ENCODE data around the gene ARL3.

Gene ARL3

DNA sequence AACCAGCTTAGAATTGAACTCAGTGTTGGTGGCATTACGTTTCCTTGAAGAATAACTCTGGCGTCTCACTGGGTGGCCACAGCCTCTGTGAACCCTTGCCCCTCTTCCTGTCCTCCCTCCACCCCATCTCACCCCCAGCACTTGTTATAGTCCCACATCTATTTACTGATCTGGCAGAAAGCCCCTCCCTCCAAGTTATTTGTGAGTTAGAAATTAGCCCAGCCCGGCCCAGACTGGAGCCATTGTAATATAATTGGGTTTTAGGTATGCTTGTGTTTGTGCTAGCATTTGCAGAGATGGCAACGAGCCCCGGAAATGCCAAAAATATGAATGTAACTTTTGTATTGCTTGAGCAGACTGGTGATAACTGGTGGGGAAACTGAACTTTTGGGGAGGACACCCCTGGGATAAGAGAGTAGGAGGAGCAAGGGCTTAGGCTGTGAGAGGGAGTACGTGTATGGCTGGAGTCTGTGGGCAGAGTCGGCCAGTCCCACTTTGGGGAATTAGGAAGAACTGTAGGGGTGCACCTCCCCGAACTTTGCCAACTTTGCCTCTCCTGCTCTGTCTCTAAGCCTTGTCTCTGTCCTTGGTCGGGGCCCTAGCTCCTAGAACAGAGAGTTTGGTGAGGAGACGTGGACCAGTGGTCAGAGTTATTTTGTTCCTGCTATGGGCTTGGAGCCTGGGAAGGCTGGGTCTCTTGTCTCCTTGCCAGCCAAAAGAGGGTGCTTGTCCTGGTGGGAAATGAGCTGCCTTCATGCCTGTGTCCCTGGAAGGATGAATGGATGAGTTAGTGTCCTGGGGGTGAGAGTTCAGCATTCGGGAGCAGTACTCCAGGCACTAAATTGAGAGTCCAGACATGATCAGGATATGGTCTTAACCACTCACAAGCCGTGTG lies 89.2 kb downstream of the ARL3 start:
- no peak overlapping the region for H3K4me3 ChIP-seq (replicated peaks in 1 of 2; ENCODE audit: low read depth in 2 of 2, low read length in 2 of 2)
- TF ChIP-seq, protein P1, sequence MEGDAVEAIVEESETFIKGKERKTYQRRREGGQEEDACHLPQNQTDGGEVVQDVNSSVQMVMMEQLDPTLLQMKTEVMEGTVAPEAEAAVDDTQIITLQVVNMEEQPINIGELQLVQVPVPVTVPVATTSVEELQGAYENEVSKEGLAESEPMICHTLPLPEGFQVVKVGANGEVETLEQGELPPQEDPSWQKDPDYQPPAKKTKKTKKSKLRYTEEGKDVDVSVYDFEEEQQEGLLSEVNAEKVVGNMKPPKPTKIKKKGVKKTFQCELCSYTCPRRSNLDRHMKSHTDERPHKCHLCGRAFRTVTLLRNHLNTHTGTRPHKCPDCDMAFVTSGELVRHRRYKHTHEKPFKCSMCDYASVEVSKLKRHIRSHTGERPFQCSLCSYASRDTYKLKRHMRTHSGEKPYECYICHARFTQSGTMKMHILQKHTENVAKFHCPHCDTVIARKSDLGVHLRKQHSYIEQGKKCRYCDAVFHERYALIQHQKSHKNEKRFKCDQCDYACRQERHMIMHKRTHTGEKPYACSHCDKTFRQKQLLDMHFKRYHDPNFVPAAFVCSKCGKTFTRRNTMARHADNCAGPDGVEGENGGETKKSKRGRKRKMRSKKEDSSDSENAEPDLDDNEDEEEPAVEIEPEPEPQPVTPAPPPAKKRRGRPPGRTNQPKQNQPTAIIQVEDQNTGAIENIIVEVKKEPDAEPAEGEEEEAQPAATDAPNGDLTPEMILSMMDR (IDR thresholded peaks at IDR 0.05; ENCODE audit: low read depth, low read length), result no peak
- peak; percentile 64 to 69 for DNase-seq (ENCODE audit: low read depth in 2 of 2)

DNA sequence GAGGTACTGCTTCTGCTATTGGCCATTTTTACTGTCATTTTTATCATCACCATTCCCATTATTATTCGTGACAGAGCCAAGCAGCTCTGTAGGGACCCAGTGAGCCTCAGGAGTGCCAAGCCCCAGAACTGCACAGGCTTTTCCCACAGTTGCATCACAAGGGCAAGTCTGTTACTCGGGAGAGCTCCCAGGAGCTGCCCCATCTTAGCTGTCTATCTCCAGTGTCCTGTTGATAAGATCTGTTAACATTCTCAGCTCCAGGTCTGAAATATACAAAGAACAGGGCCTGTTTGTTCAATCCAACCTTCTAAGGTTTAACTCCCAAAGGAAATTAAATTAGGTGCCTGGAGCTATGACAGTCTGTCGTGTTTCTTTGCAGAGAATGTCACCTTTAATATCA lies 90.1 kb downstream of the ARL3 start:
- TF ChIP-seq, protein P1 (IDR thresholded peaks at IDR 0.05; ENCODE audit: low read depth, low read length), result no peak
- DNase-seq (ENCODE audit: low read depth in 2 of 2), result no peak
- no peak overlapping the region for H3K4me3 ChIP-seq (replicated peaks in 1 of 2; ENCODE audit: low read depth in 2 of 2, low read length in 2 of 2)

All from cardiac fibroblast (primary cell).